K562 (cell line): ENCODE data around the gene DEK. TPM values are rescaled to one million over a fixed set of nuclear protein-coding genes. Genes with fewer than 3 reads are reported as not detected.

Source experiments
- ATAC-seq: fragments of 200-7000 bp; cut with Tn5 transposase; 3 replicates; pipeline ENCODE4 v1.9.1; 2020; ENCODE audit warnings: moderate library complexity
- BruUV-seq: library from RNA; stranded (reverse); fragments of 400-500 nt; replicated peaks from 2 replicates; lab custom pipeline; 2021; lab: Mats Ljungman, UMichigan
- CTCF ChIA-PET: fragments of 300-600 bp; formaldehyde crosslinking; extraction: SDS; loops from one replicate; lab custom pipeline; 2021; ENCODE audit warnings: low intra/inter-chr PET ratio; lab: Yijun Ruan, JAX
- POLR2A ChIA-PET: fragments of 300-600, 350-650 bp; sonication (Branson Sonifier 250); formaldehyde crosslinking; extraction: SDS; loops from one replicate; lab custom pipeline; 2021; ENCODE audit warnings: antibody characterized with exemption, inconsistent platforms; lab: Yijun Ruan, JAX
- DNase-seq, 4 experiments: peaks; one replicate each; pipeline versions ENCODE4 v3.0.0 to v3.0.0-alpha.2; 2011 to 2018; ENCODE audit warnings: low spot score in 3 of 4, mixed read lengths in 3 of 4; ENCODE audit errors: extremely low read depth in 1 of 4
- FAIRE-seq: peaks from 2 replicates; lab custom pipeline; 2011; peaks lifted over from hg19 to GRCh38; lab: Jason Lieb, UNC
- H2AFZ ChIP-seq: 2 replicates; pipeline ENCODE4 v1.6.0; 2011; ENCODE audit warnings: low read depth, low read length, control low read depth, inconsistent platforms
- H3K27ac ChIP-seq: fragments of 200-600 bp; 3 replicates; pipeline ENCODE4 v1.8.0; 2011; ENCODE audit warnings: low read depth, mild to moderate bottlenecking, control low read depth, inconsistent platforms, low read length, moderate library complexity, mixed read lengths; ENCODE audit errors: extremely low read depth
- H3K27me3 ChIP-seq, 2 experiments: fragments of 300-600 bp in 1 of 2; 2 replicates in 1 of 2; 3 replicates in 1 of 2; pipeline versions ENCODE4 v1.6.0 to v1.8.0; 2011; ENCODE audit warnings: inconsistent platforms in 2 of 2, low read length in 2 of 2, mild to moderate bottlenecking in 1 of 2, mixed read lengths in 1 of 2, moderate library complexity in 1 of 2; ENCODE audit not compliant: control insufficient read depth in 2 of 2, insufficient read depth in 2 of 2
- H3K36me3 ChIP-seq: fragments of 300-600 bp; 3 replicates; pipeline ENCODE4 v1.8.0; 2011; ENCODE audit warnings: mild to moderate bottlenecking, low read length, inconsistent platforms; ENCODE audit not compliant: control insufficient read depth, insufficient read depth
- H3K4me1 ChIP-seq, 2 experiments: fragments of 200-600 bp in 1 of 2; replicated peaks in 1 of 2; 2 replicates in 1 of 2; 3 replicates in 1 of 2; pipeline versions ENCODE4 v1.5.1 to v1.8.0; 2011; ENCODE audit warnings: inconsistent platforms in 2 of 2, low read length in 2 of 2, mild to moderate bottlenecking in 1 of 2, mixed read lengths in 1 of 2, moderate library complexity in 1 of 2; ENCODE audit not compliant: control insufficient read depth in 2 of 2, insufficient read depth in 2 of 2
- H3K4me2 ChIP-seq: 2 replicates; pipeline ENCODE4 v1.6.1; 2011; ENCODE audit warnings: low read length, control low read depth, inconsistent platforms, mixed read lengths; ENCODE audit not compliant: insufficient read depth
- H3K4me3 ChIP-seq: fragments of 200-600 bp; sonication (generic), shearing (Covaris generic); 2 replicates; pipeline ENCODE4 v1.5.1; 2016; ENCODE audit warnings: control low read depth, inconsistent platforms
- H3K79me2 ChIP-seq: fragments of 200-600 bp; 3 replicates; pipeline ENCODE4 v1.8.0; 2011; ENCODE audit warnings: low read length, inconsistent platforms; ENCODE audit not compliant: control insufficient read depth, insufficient read depth
- H3K9ac ChIP-seq, 2 experiments: 2 replicates each; pipeline versions ENCODE4 v1.6.0 to v1.6.1; 2011; ENCODE audit warnings: low read depth in 2 of 2, low read length in 2 of 2, control low read depth in 1 of 2, inconsistent platforms in 1 of 2, mild to moderate bottlenecking in 1 of 2, mixed read lengths in 1 of 2; ENCODE audit not compliant: insufficient read depth in 1 of 2
- H3K9me1 ChIP-seq: one replicate; pipeline ENCODE4 v1.6.0; 2011; ENCODE audit warnings: inconsistent platforms, mild to moderate bottlenecking, low read length, moderate library complexity; ENCODE audit not compliant: control insufficient read depth, insufficient read depth
- H3K9me3 ChIP-seq: replicated peaks from 2 replicates; pipeline ENCODE4 v1.5.1; 2011; ENCODE audit warnings: low read depth, low read length, inconsistent platforms; ENCODE audit not compliant: control insufficient read depth, insufficient read depth
- H4K20me1 ChIP-seq: replicated peaks from 2 replicates; pipeline ENCODE4 v1.6.1; 2011; ENCODE audit warnings: low read length, inconsistent platforms, mixed read lengths; ENCODE audit not compliant: control insufficient read depth, insufficient read depth
- CEBPG ChIP-seq, 3 experiments: fragments of 200-800 bp in 1 of 3; sonication (Bioruptor generic) in 1 of 3; sonication (generic) in 1 of 3; formaldehyde crosslinking in 1 of 3; IDR thresholded peaks in 2 of 3; conservative IDR thresholded peaks in 1 of 3; 2 replicates each; pipeline versions ENCODE4 v1.6.1 to v1.8.0; 2016 to 2022; ENCODE audit warnings: missing compliant biosample characterization in 2 of 3, missing genetic modification characterization in 2 of 3, mild to moderate bottlenecking in 1 of 3, missing genetic modification reagents in 1 of 3
- HDGF ChIP-seq: fragments of 450-650 bp; IDR thresholded peaks from 2 replicates; pipeline ENCODE4 v1.6.1; 2016
- ILK ChIP-seq: fragments of 450-650 bp; IDR thresholded peaks from 2 replicates; pipeline ENCODE4 v1.6.1; 2016; ENCODE audit warnings: missing genetic modification characterization, low read depth, mild to moderate bottlenecking, missing compliant biosample characterization, moderate library complexity, borderline replicate concordance
- NBN ChIP-seq: fragments of 450-650 bp; IDR thresholded peaks from 2 replicates; pipeline ENCODE4 v1.6.1; 2016; ENCODE audit warnings: low read depth, mild to moderate bottlenecking
- PML ChIP-seq: IDR thresholded peaks from 2 replicates; pipeline ENCODE4 v1.6.1; 2012; ENCODE audit warnings: low read length, inconsistent platforms
- PRPF4 ChIP-seq: fragments of 200-400 bp; formaldehyde crosslinking; IDR thresholded peaks from one replicate; pipeline ENCODE4 v1.6.1; 2017; ENCODE audit warnings: low read length, low read depth, mild to moderate bottlenecking; ENCODE audit not compliant: insufficient read depth, poor library complexity, severe bottlenecking
- SIRT6 ChIP-seq: IDR thresholded peaks from one replicate; pipeline ENCODE4 v1.6.1; 2012; ENCODE audit warnings: low read depth, mild to moderate bottlenecking, control low read depth, inconsistent platforms, low read length, moderate library complexity
- ZNF347 ChIP-seq: fragments of 450-650 bp; formaldehyde crosslinking; IDR thresholded peaks from 2 replicates; pipeline ENCODE4 v1.4.0; 2020; ENCODE audit warnings: low read depth, mild to moderate bottlenecking, moderate library complexity
- ZNF444 ChIP-seq: fragments of 250-450 bp; sonication (Bioruptor Pico); IDR thresholded peaks from 2 replicates; pipeline ENCODE4 v1.4.0; 2020; ENCODE audit warnings: mild to moderate bottlenecking, moderate library complexity
- WGBS: fragments of 100-300 bp; shearing (Covaris generic); methylation state at CpG from one replicate; pipeline ENCODE4 v1.1.6; 2016; ENCODE audit warnings: low coverage, mixed read lengths; ENCODE audit not compliant: insufficient coverage; ENCODE audit errors: missing lambda C conversion rate; 5-methylcytosine and 5-hydroxymethylcytosine counted together
- in situ Hi-C: fragments of 300-500 bp; cut with MboI; formaldehyde crosslinking; loops from 4 replicates; pipeline ENCODE4 v1.15.0; 2018; ENCODE audit warnings: inconsistent platforms, mixed read lengths
- intact Hi-C: fragments of 100-400 bp; cut with micrococcal nuclease; formaldehyde crosslinking; loops from 2 replicates; pipeline ENCODE4 v1.14.2; 2022
- polyA plus RNA-seq, 8 experiments: library from polyadenylated mRNA; depleted of rRNA in 4 of 8; stranded (reverse) in 5 of 8; unstranded in 3 of 8; fragments of >200 nt; fragmentation: Nextera tagmentation in 2 of 8; fragmentation: Illumina TruSeq in 1 of 8; extraction: Ambion mirVana in 2 of 8; extraction: Trizol in 1 of 8; gene quantifications; 2 replicates each; pipeline versions ENCODE4 v1.2.1 to v1.2.3, GENCODE V29; 2011 to 2014; ENCODE audit warnings: inconsistent platforms in 1 of 8, missing spikeins in 1 of 8
- total RNA-seq, 7 experiments: library from RNA; depleted of rRNA in 6 of 7; stranded (reverse); fragments of >200 nt in 6 of 7; fragmentation: Illumina TruSeq in 2 of 7; extraction: Trizol in 2 of 7; gene quantifications; 2 replicates each; pipeline versions ENCODE4 v1.2.1 to v1.2.3, GENCODE V29; 2011 to 2021; ENCODE audit warnings: low replicate concordance in 1 of 7
- TF ChIP-seq, protein P1 (sequence below): fragments of 450-650 bp; conservative IDR thresholded peaks from 2 replicates; pipeline ENCODE4 v1.6.1; 2016; ENCODE audit warnings: missing genetic modification characterization, low read depth, mild to moderate bottlenecking, missing compliant biosample characterization, moderate library complexity
- TF ChIP-seq, protein P2 (sequence below): fragments of 250-450 bp; sonication (Bioruptor Pico); IDR thresholded peaks from 2 replicates; pipeline ENCODE4 v1.8.0; 2021; ENCODE audit warnings: moderate library complexity, mild to moderate bottlenecking, inconsistent platforms

DEK gene
- total and polyA plus RNA-seq, 9 of the 15 experiments (the other 6 are each of a cell fraction or from before 2014, with no cell fraction given), result 82.3 to 338 (median 184) TPM

DNA sequence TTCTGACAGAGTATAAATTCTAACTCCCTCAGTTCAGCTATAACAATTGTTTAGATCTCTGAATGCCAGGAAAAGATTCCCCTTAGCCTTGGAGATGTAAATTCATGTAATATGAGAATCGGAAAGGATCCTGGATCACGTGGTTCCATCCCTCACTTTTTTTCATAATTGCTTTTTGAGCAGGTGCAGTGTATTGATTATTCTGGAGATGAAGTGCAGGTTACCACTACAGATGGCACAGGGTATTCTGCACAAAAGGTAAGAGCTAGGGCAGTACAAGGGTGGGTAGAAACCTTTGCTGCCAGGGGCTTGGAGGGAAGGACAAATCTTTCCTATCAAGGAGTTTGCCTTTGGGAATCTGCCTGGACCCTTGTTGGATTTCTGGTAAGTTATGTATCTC is 56.4 kb downstream of the DEK start (continued):
- TF ChIP-seq, protein P1, sequence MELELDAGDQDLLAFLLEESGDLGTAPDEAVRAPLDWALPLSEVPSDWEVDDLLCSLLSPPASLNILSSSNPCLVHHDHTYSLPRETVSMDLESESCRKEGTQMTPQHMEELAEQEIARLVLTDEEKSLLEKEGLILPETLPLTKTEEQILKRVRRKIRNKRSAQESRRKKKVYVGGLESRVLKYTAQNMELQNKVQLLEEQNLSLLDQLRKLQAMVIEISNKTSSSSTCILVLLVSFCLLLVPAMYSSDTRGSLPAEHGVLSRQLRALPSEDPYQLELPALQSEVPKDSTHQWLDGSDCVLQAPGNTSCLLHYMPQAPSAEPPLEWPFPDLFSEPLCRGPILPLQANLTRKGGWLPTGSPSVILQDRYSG (tag), result no peak
- TF ChIP-seq ILK, result no peak
- TF ChIP-seq HDGF, result no peak
- TF ChIP-seq PML, result no peak
- TF ChIP-seq CEBPG (CRISPR knock-in tag; IDR thresholded peaks at IDR 0.05), result no peak
- no peak for TF ChIP-seq CEBPG (tag; conservative IDR thresholded peaks at IDR 0.05 in 1 of 2, IDR thresholded peaks at IDR 0.05 in 1 of 2)
- no peak for TF ChIP-seq ZNF444 (CRISPR knock-in tag)
- TF ChIP-seq, all 486 proteins: peak for 0

DNA sequence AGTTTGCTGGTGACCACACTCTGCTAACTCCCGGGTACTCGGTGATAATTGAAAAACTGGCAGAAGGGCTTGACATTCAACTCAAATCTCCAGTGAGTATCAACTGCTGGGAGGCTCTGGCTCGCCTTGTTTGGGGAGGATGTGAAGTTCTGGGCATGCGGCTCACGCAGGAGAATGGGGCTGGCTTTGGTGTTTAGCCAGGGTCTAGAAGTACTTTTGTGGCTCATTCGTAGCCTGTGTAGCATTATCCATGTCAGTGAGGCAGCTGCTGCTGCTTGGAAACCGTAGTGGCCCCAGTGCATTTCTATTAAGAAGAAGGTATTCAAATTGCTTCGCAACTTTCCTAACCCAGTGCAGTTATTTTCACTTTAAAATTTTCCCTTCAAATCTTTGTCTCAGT is 56.9 kb downstream of the DEK start:
- no peaks in the 10 kb centered on the region for H4K20me1 ChIP-seq
- no peak overlapping the region for H3K9ac ChIP-seq
- no peaks in the 10 kb centered on the region for H3K9me1 ChIP-seq
- no peaks in the 10 kb centered on the region for H3K79me2 ChIP-seq
- H3K36me3 ChIP-seq, result peaks cover 41% of the 10 kb centered on the region
- no peaks in the 10 kb centered on the region for H3K4me1 ChIP-seq
- CTCF ChIA-PET, result no interaction called here
- 80% methylated on average over 8 of the region's 8 CpGs for WGBS
- ATAC-seq (no peak), FAIRE-seq (no peak), DNase-seq (no peak)
- POLR2A ChIA-PET, result no interaction called here
- BruUV-seq, result no TSS peak
- TF ChIP-seq ZNF347 (no peak), NBN (no peak), SIRT6 (no peak), PRPF4 (no peak)
- TF ChIP-seq, protein P2, sequence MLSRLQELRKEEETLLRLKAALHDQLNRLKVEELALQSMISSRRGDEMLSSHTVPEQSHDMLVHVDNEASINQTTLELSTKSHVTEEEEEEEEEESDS, result no peak
- H3K27me3 ChIP-seq, result no peaks in the 10 kb centered on the region
- no peak overlapping the region for H2AFZ ChIP-seq
- no peak overlapping the region for H3K4me2 ChIP-seq
- H3K9me3 ChIP-seq, result no peaks in the 10 kb centered on the region
- intact Hi-C loops, result no loop called here
- no peak overlapping the region for H3K27ac ChIP-seq
- H3K4me3 ChIP-seq, result no peak overlapping the region
- in situ Hi-C loops, result no loop called here
